H9 (cell line): Measurements from ENCODE around the gene DUSP16. TPM values are rescaled to one million over a fixed set of nuclear protein-coding genes. Genes with fewer than 3 reads are reported as not detected.
A peak's percentile ranks its signal among the peaks of the same experiment; 100 is the strongest.

Experiments used
- DNase-seq: peaks from one replicate; pipeline ENCODE4 v3.0.0-alpha.2; 2017
- H2AFZ ChIP-seq: one replicate; pipeline ENCODE4 v1.6.1; 2013; ENCODE audit warnings: mild to moderate bottlenecking, low read length, control low read depth, moderate library complexity
- H2AK5ac ChIP-seq: 2 replicates; pipeline ENCODE4 v1.6.1; 2013; ENCODE audit warnings: low read length, control low read depth, mixed read lengths; ENCODE audit not compliant: insufficient read length
- H2BK120ac ChIP-seq: one replicate; pipeline ENCODE4 v1.6.1; 2013; ENCODE audit warnings: low read depth, mild to moderate bottlenecking, low read length, control low read depth, inconsistent platforms; ENCODE audit not compliant: poor library complexity, severe bottlenecking
- H2BK12ac ChIP-seq: 2 replicates; pipeline ENCODE4 v1.6.1; 2013; ENCODE audit warnings: low read length, control low read depth, mixed read lengths, low read depth; ENCODE audit not compliant: insufficient read length
- H2BK15ac ChIP-seq: 2 replicates; pipeline ENCODE4 v1.6.1; 2013; ENCODE audit warnings: low read depth, low read length, control low read depth
- H2BK20ac ChIP-seq: one replicate; pipeline ENCODE4 v1.6.1; 2013; ENCODE audit warnings: low read depth, mild to moderate bottlenecking, low read length, control low read depth, inconsistent platforms; ENCODE audit not compliant: poor library complexity, severe bottlenecking
- H2BK5ac ChIP-seq: 2 replicates; pipeline ENCODE4 v1.6.1; 2013; ENCODE audit warnings: low read length, control low read depth, mixed read lengths; ENCODE audit not compliant: insufficient read length
- H3K14ac ChIP-seq: 2 replicates; pipeline ENCODE4 v1.6.1; 2013; ENCODE audit warnings: low read length, control low read depth; ENCODE audit not compliant: insufficient read depth
- H3K18ac ChIP-seq: 2 replicates; pipeline ENCODE4 v1.6.1; 2013; ENCODE audit warnings: low read depth, mild to moderate bottlenecking, mixed read lengths, low read length, control low read depth; ENCODE audit not compliant: insufficient read length
- H3K23ac ChIP-seq: 2 replicates; pipeline ENCODE4 v1.6.1; 2013; ENCODE audit warnings: low read length, control low read depth, mixed read lengths, low read depth; ENCODE audit not compliant: insufficient read length
- H3K23me2 ChIP-seq: 2 replicates; pipeline ENCODE4 v1.6.1; 2013; ENCODE audit warnings: low read depth, mild to moderate bottlenecking, mixed read lengths, low read length, control low read depth; ENCODE audit not compliant: insufficient read length, poor library complexity, severe bottlenecking
- H3K27ac ChIP-seq: 2 replicates; pipeline ENCODE4 v1.5.1; 2013; ENCODE audit warnings: low read length, control low read depth, mixed read lengths, low read depth; ENCODE audit not compliant: insufficient read length
- H3K27me3 ChIP-seq: 2 replicates; pipeline ENCODE4 v1.6.1; 2013; ENCODE audit warnings: low read length, control low read depth, inconsistent platforms; ENCODE audit not compliant: insufficient read depth
- H3K4ac ChIP-seq: 2 replicates; pipeline ENCODE4 v1.6.1; 2013; ENCODE audit warnings: low read depth, mild to moderate bottlenecking, control low read depth, inconsistent platforms, low read length, moderate library complexity
- H3K4me1 ChIP-seq: 2 replicates; pipeline ENCODE4 v1.6.1; 2013; ENCODE audit warnings: low read length, control low read depth, inconsistent platforms; ENCODE audit not compliant: insufficient read depth
- H3K4me2 ChIP-seq: 2 replicates; pipeline ENCODE4 v1.6.1; 2013; ENCODE audit warnings: low read length, control low read depth, mixed read lengths; ENCODE audit not compliant: insufficient read length, insufficient read depth
- H3K56ac ChIP-seq: 2 replicates; pipeline ENCODE4 v1.6.1; 2013; ENCODE audit warnings: low read depth, mild to moderate bottlenecking, mixed read lengths, low read length, control low read depth; ENCODE audit not compliant: insufficient read length
- H3K79me1 ChIP-seq: 2 replicates; pipeline ENCODE4 v1.6.1; 2013; ENCODE audit warnings: low read depth, mild to moderate bottlenecking, moderate library complexity, low read length, control low read depth, inconsistent platforms; ENCODE audit not compliant: insufficient read depth, poor library complexity, severe bottlenecking
- H3K79me2 ChIP-seq: 2 replicates; pipeline ENCODE4 v1.6.1; 2013; ENCODE audit warnings: low read length, control low read depth, inconsistent platforms; ENCODE audit not compliant: insufficient read depth
- H3K9ac ChIP-seq: 2 replicates; pipeline ENCODE4 v1.6.1; 2013; ENCODE audit warnings: low read length, control low read depth, mixed read lengths; ENCODE audit not compliant: insufficient read length; ENCODE audit errors: extremely low read depth
- H3K9me3 ChIP-seq: one replicate; pipeline ENCODE4 v1.6.1; 2013; ENCODE audit warnings: low read depth, low read length, inconsistent platforms; ENCODE audit not compliant: control insufficient read depth
- H3T11ph ChIP-seq: one replicate; pipeline ENCODE4 v1.6.1; 2013; ENCODE audit warnings: mild to moderate bottlenecking, low read length, control low read depth, inconsistent platforms
- H4K20me1 ChIP-seq: one replicate; pipeline ENCODE4 v1.6.1; 2013; ENCODE audit not compliant: control insufficient read depth, insufficient read length, insufficient read depth
- H4K5ac ChIP-seq: 2 replicates; pipeline ENCODE4 v1.6.1; 2013; ENCODE audit warnings: low read depth, mild to moderate bottlenecking, mixed read lengths, low read length, control low read depth; ENCODE audit not compliant: insufficient read length
- H4K8ac ChIP-seq: replicated peaks from 2 replicates; pipeline ENCODE4 v1.6.1; 2013; ENCODE audit warnings: low read length, control low read depth, mixed read lengths, low read depth; ENCODE audit not compliant: insufficient read length
- H4K91ac ChIP-seq: 2 replicates; pipeline ENCODE4 v1.6.1; 2013; ENCODE audit warnings: low read depth, mild to moderate bottlenecking, moderate library complexity, mixed read lengths, low read length, control low read depth; ENCODE audit not compliant: insufficient read length
- H3K27ac Mint-ChIP-seq, 3 experiments: 2 replicates in 2 of 3; 3 replicates in 1 of 3; pipeline ENCODE4 v1.8.0; 2020 to 2021; ENCODE audit warnings: mixed read lengths in 3 of 3, mild to moderate bottlenecking in 1 of 3, moderate library complexity in 1 of 3
- H3K27me3 Mint-ChIP-seq: 2 replicates; pipeline ENCODE4 v1.8.0; 2021; ENCODE audit warnings: low read depth, mild to moderate bottlenecking, moderate library complexity, mixed read lengths
- H3K36me3 Mint-ChIP-seq, 3 experiments: 2 replicates in 2 of 3; 3 replicates in 1 of 3; pipeline ENCODE4 v1.8.0; 2020 to 2021; ENCODE audit warnings: low read depth in 3 of 3, mixed read lengths in 3 of 3; ENCODE audit not compliant: insufficient read depth in 1 of 3
- H3K4me1 Mint-ChIP-seq, 2 experiments: 2 replicates each; pipeline ENCODE4 v1.8.0; 2020; ENCODE audit warnings: mixed read lengths in 2 of 2
- H3K4me3 Mint-ChIP-seq, 2 experiments: 2 replicates in 1 of 2; 3 replicates in 1 of 2; pipeline ENCODE4 v1.8.0; 2020 to 2021; ENCODE audit warnings: mild to moderate bottlenecking in 2 of 2, mixed read lengths in 2 of 2, moderate library complexity in 1 of 2
- H3K9me3 Mint-ChIP-seq, 2 experiments: 2 replicates in 1 of 2; 3 replicates in 1 of 2; pipeline ENCODE4 v1.8.0; 2020; ENCODE audit warnings: mild to moderate bottlenecking in 2 of 2, mixed read lengths in 2 of 2, moderate library complexity in 1 of 2
- CTCF ChIP-seq: fragments of 200-600 bp; sonication (generic); conservative IDR thresholded peaks from 3 replicates; pipeline ENCODE4 v1.8.0; 2021; ENCODE audit warnings: antibody characterized with exemption, mild to moderate bottlenecking
- WGBS: extraction: QIAGEN DNeasy Blood & Tissue Kit; methylation state at CpG from one replicate; pipeline ENCODE4 v1.1.7; 2013; ENCODE audit warnings: missing lambda C conversion rate, low lambda C conversion rate, mixed read lengths; ENCODE audit not compliant: insufficient read length; ENCODE audit errors: extremely low coverage; 5-methylcytosine and 5-hydroxymethylcytosine counted together
- total RNA-seq: library from RNA; stranded (reverse); gene quantifications from 2 replicates; pipeline ENCODE4 v1.2.1, GENCODE V29; 2021

The DUSP16 gene
- total RNA-seq, 1 experiment from 2014 or later = 64.0 TPM

- no peaks in the 10 kb centered on the region for H3K9me3 Mint-ChIP-seq
- Histone ChIP-seq H3K23me2 (peaks cover under 1% of the 10 kb centered on the region), H2AK5ac (no peak overlapping the region), H3T11ph (no peak overlapping the region), H2BK20ac (no peak overlapping the region), H2BK15ac (no peak overlapping the region), H3K18ac (no peak overlapping the region), H3K4me1 (peaks cover 3% of the 10 kb centered on the region; the same call in 1 of the 2 replicates), H3K79me2 (no peaks in the 10 kb centered on the region), H3K23ac (no peak overlapping the region), H4K91ac (no peak overlapping the region), H3K27me3 (no peaks in the 10 kb centered on the region), H3K79me1 (no peaks in the 10 kb centered on the region), H3K9ac (no peak overlapping the region), H2BK5ac (no peak overlapping the region), H3K9me3 (no peaks in the 10 kb centered on the region), H3K4me2 (no peak overlapping the region), H3K4ac (no peak overlapping the region), H2AFZ (peak overlapping the region; percentile 68), H3K27ac (peak overlapping the region; percentile 46), H4K20me1 (no peaks in the 10 kb centered on the region), H2BK12ac (no peak overlapping the region), H3K56ac (no peak overlapping the region), H4K8ac (no peak overlapping the region), H2BK120ac (no peak overlapping the region), H4K5ac (no peak overlapping the region), H3K14ac (no peak overlapping the region)
- peaks cover 16 to 22% of the 10 kb centered on the region in 2 experiments for H3K4me1 Mint-ChIP-seq
- no peaks in the 10 kb centered on the region for H3K27me3 Mint-ChIP-seq
- H3K36me3 Mint-ChIP-seq = no peaks in the 10 kb centered on the region
- no peak for DNase-seq
- no peak overlapping the region for H3K4me3 Mint-ChIP-seq
- no CpG with 5 or more reads among the region's 7 CpGs for WGBS
- TF ChIP-seq CTCF = no peak
- H3K27ac Mint-ChIP-seq = peak overlapping the region; percentile 19 to 73 (median 45); a peak in 5 of 7 replicates
These were observed 44.3 kb upstream of the DUSP16 start for GRCh38 chr12:12606781-12607589.
